H9 (cell line): ENCODE measurements around the gene RASSF5. TPM values are rescaled to one million over a fixed set of nuclear protein-coding genes. Genes with fewer than 3 reads are reported as not detected.

Experiments
- DNase-seq: peaks from one replicate; pipeline ENCODE4 v3.0.0-alpha.2; 2017
- H2AFZ ChIP-seq: one replicate; pipeline ENCODE4 v1.6.1; 2013; ENCODE audit warnings: mild to moderate bottlenecking, low read length, control low read depth, moderate library complexity
- H2AK5ac ChIP-seq: 2 replicates; pipeline ENCODE4 v1.6.1; 2013; ENCODE audit warnings: low read length, control low read depth, mixed read lengths; ENCODE audit not compliant: insufficient read length
- H2BK120ac ChIP-seq: one replicate; pipeline ENCODE4 v1.6.1; 2013; ENCODE audit warnings: low read depth, mild to moderate bottlenecking, low read length, control low read depth, inconsistent platforms; ENCODE audit not compliant: poor library complexity, severe bottlenecking
- H2BK12ac ChIP-seq: 2 replicates; pipeline ENCODE4 v1.6.1; 2013; ENCODE audit warnings: low read length, control low read depth, mixed read lengths, low read depth; ENCODE audit not compliant: insufficient read length
- H2BK15ac ChIP-seq: 2 replicates; pipeline ENCODE4 v1.6.1; 2013; ENCODE audit warnings: low read depth, low read length, control low read depth
- H2BK20ac ChIP-seq: one replicate; pipeline ENCODE4 v1.6.1; 2013; ENCODE audit warnings: low read depth, mild to moderate bottlenecking, low read length, control low read depth, inconsistent platforms; ENCODE audit not compliant: poor library complexity, severe bottlenecking
- H2BK5ac ChIP-seq: 2 replicates; pipeline ENCODE4 v1.6.1; 2013; ENCODE audit warnings: low read length, control low read depth, mixed read lengths; ENCODE audit not compliant: insufficient read length
- H3K14ac ChIP-seq: 2 replicates; pipeline ENCODE4 v1.6.1; 2013; ENCODE audit warnings: low read length, control low read depth; ENCODE audit not compliant: insufficient read depth
- H3K18ac ChIP-seq: 2 replicates; pipeline ENCODE4 v1.6.1; 2013; ENCODE audit warnings: low read depth, mild to moderate bottlenecking, mixed read lengths, low read length, control low read depth; ENCODE audit not compliant: insufficient read length
- H3K23ac ChIP-seq: 2 replicates; pipeline ENCODE4 v1.6.1; 2013; ENCODE audit warnings: low read length, control low read depth, mixed read lengths, low read depth; ENCODE audit not compliant: insufficient read length
- H3K23me2 ChIP-seq: 2 replicates; pipeline ENCODE4 v1.6.1; 2013; ENCODE audit warnings: low read depth, mild to moderate bottlenecking, mixed read lengths, low read length, control low read depth; ENCODE audit not compliant: insufficient read length, poor library complexity, severe bottlenecking
- H3K27ac ChIP-seq: 2 replicates; pipeline ENCODE4 v1.5.1; 2013; ENCODE audit warnings: low read length, control low read depth, mixed read lengths, low read depth; ENCODE audit not compliant: insufficient read length
- H3K27me3 ChIP-seq: 2 replicates; pipeline ENCODE4 v1.6.1; 2013; ENCODE audit warnings: low read length, control low read depth, inconsistent platforms; ENCODE audit not compliant: insufficient read depth
- H3K4ac ChIP-seq: 2 replicates; pipeline ENCODE4 v1.6.1; 2013; ENCODE audit warnings: low read depth, mild to moderate bottlenecking, control low read depth, inconsistent platforms, low read length, moderate library complexity
- H3K4me1 ChIP-seq: 2 replicates; pipeline ENCODE4 v1.6.1; 2013; ENCODE audit warnings: low read length, control low read depth, inconsistent platforms; ENCODE audit not compliant: insufficient read depth
- H3K4me2 ChIP-seq: 2 replicates; pipeline ENCODE4 v1.6.1; 2013; ENCODE audit warnings: low read length, control low read depth, mixed read lengths; ENCODE audit not compliant: insufficient read length, insufficient read depth
- H3K56ac ChIP-seq: 2 replicates; pipeline ENCODE4 v1.6.1; 2013; ENCODE audit warnings: low read depth, mild to moderate bottlenecking, mixed read lengths, low read length, control low read depth; ENCODE audit not compliant: insufficient read length
- H3K79me1 ChIP-seq: 2 replicates; pipeline ENCODE4 v1.6.1; 2013; ENCODE audit warnings: low read depth, mild to moderate bottlenecking, moderate library complexity, low read length, control low read depth, inconsistent platforms; ENCODE audit not compliant: insufficient read depth, poor library complexity, severe bottlenecking
- H3K79me2 ChIP-seq: 2 replicates; pipeline ENCODE4 v1.6.1; 2013; ENCODE audit warnings: low read length, control low read depth, inconsistent platforms; ENCODE audit not compliant: insufficient read depth
- H3K9ac ChIP-seq: 2 replicates; pipeline ENCODE4 v1.6.1; 2013; ENCODE audit warnings: low read length, control low read depth, mixed read lengths; ENCODE audit not compliant: insufficient read length; ENCODE audit errors: extremely low read depth
- H3K9me3 ChIP-seq: one replicate; pipeline ENCODE4 v1.6.1; 2013; ENCODE audit warnings: low read depth, low read length, inconsistent platforms; ENCODE audit not compliant: control insufficient read depth
- H3T11ph ChIP-seq: one replicate; pipeline ENCODE4 v1.6.1; 2013; ENCODE audit warnings: mild to moderate bottlenecking, low read length, control low read depth, inconsistent platforms
- H4K20me1 ChIP-seq: one replicate; pipeline ENCODE4 v1.6.1; 2013; ENCODE audit not compliant: control insufficient read depth, insufficient read length, insufficient read depth
- H4K5ac ChIP-seq: 2 replicates; pipeline ENCODE4 v1.6.1; 2013; ENCODE audit warnings: low read depth, mild to moderate bottlenecking, mixed read lengths, low read length, control low read depth; ENCODE audit not compliant: insufficient read length
- H4K8ac ChIP-seq: replicated peaks from 2 replicates; pipeline ENCODE4 v1.6.1; 2013; ENCODE audit warnings: low read length, control low read depth, mixed read lengths, low read depth; ENCODE audit not compliant: insufficient read length
- H4K91ac ChIP-seq: 2 replicates; pipeline ENCODE4 v1.6.1; 2013; ENCODE audit warnings: low read depth, mild to moderate bottlenecking, moderate library complexity, mixed read lengths, low read length, control low read depth; ENCODE audit not compliant: insufficient read length
- H3K27ac Mint-ChIP-seq, 3 experiments: 2 replicates in 2 of 3; 3 replicates in 1 of 3; pipeline ENCODE4 v1.8.0; 2020 to 2021; ENCODE audit warnings: mixed read lengths in 3 of 3, mild to moderate bottlenecking in 1 of 3, moderate library complexity in 1 of 3
- H3K27me3 Mint-ChIP-seq: 2 replicates; pipeline ENCODE4 v1.8.0; 2021; ENCODE audit warnings: low read depth, mild to moderate bottlenecking, moderate library complexity, mixed read lengths
- H3K36me3 Mint-ChIP-seq, 3 experiments: 2 replicates in 2 of 3; 3 replicates in 1 of 3; pipeline ENCODE4 v1.8.0; 2020 to 2021; ENCODE audit warnings: low read depth in 3 of 3, mixed read lengths in 3 of 3; ENCODE audit not compliant: insufficient read depth in 1 of 3
- H3K4me1 Mint-ChIP-seq, 2 experiments: 2 replicates each; pipeline ENCODE4 v1.8.0; 2020; ENCODE audit warnings: mixed read lengths in 2 of 2
- H3K4me3 Mint-ChIP-seq, 2 experiments: 2 replicates in 1 of 2; 3 replicates in 1 of 2; pipeline ENCODE4 v1.8.0; 2020 to 2021; ENCODE audit warnings: mild to moderate bottlenecking in 2 of 2, mixed read lengths in 2 of 2, moderate library complexity in 1 of 2
- H3K9me3 Mint-ChIP-seq, 2 experiments: 2 replicates in 1 of 2; 3 replicates in 1 of 2; pipeline ENCODE4 v1.8.0; 2020; ENCODE audit warnings: mild to moderate bottlenecking in 2 of 2, mixed read lengths in 2 of 2, moderate library complexity in 1 of 2
- WGBS: extraction: QIAGEN DNeasy Blood & Tissue Kit; methylation state at CpG from one replicate; pipeline ENCODE4 v1.1.7; 2013; ENCODE audit warnings: missing lambda C conversion rate, low lambda C conversion rate, mixed read lengths; ENCODE audit not compliant: insufficient read length; ENCODE audit errors: extremely low coverage; 5-methylcytosine and 5-hydroxymethylcytosine counted together
- total RNA-seq: library from RNA; stranded (reverse); gene quantifications from 2 replicates; pipeline ENCODE4 v1.2.1, GENCODE V29; 2021
- TF ChIP-seq, protein P1 (sequence below): fragments of 200-600 bp; sonication (generic); conservative IDR thresholded peaks from 3 replicates; pipeline ENCODE4 v1.8.0; 2021; ENCODE audit warnings: antibody characterized with exemption, mild to moderate bottlenecking

Gene RASSF5
- total RNA-seq, 1 experiment from 2014 or later = 0.50 TPM

DNA sequence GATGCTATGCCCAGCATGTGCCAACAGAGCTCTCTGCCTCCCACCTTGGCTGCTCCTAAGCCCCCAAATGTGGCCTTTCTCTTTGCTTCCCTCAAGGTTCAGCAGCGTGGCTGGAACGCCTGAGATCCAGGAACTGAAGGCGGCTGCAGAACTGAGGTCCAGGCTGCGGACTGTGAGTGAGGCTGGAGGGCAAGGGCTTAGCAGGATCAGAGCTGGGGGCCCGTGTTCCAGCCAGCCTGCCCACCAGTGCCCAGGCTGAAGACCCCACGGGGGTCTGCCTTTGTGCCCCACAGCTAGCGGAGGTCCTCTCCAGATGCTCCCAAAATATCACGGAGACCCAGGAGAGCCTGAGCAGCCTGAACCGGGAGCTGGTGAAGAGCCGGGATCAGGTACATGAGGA lies 22.4 kb upstream of the RASSF5 start:
- Histone ChIP-seq H2BK15ac (no peak overlapping the region), H4K5ac (no peak overlapping the region), H4K20me1 (no peaks in the 10 kb centered on the region), H3K4me2 (no peak overlapping the region), H4K8ac (no peak overlapping the region), H2BK20ac (no peak overlapping the region), H3K23ac (no peak overlapping the region), H3K4me1 (no peaks in the 10 kb centered on the region), H3K79me1 (no peaks in the 10 kb centered on the region), H2BK12ac (no peak overlapping the region), H3K9me3 (no peaks in the 10 kb centered on the region), H3K27ac (no peak overlapping the region), H3K4ac (no peak overlapping the region), H3K14ac (no peak overlapping the region), H2AK5ac (no peak overlapping the region), H2BK5ac (no peak overlapping the region), H3K23me2 (no peaks in the 10 kb centered on the region), H3K9ac (no peak overlapping the region), H3K56ac (no peak overlapping the region), H3K18ac (no peak overlapping the region), H2AFZ (no peak overlapping the region), H3T11ph (no peak overlapping the region), H2BK120ac (no peak overlapping the region), H3K79me2 (no peaks in the 10 kb centered on the region), H3K27me3 (no peaks in the 10 kb centered on the region), H4K91ac (no peak overlapping the region)
- TF ChIP-seq, protein P1, sequence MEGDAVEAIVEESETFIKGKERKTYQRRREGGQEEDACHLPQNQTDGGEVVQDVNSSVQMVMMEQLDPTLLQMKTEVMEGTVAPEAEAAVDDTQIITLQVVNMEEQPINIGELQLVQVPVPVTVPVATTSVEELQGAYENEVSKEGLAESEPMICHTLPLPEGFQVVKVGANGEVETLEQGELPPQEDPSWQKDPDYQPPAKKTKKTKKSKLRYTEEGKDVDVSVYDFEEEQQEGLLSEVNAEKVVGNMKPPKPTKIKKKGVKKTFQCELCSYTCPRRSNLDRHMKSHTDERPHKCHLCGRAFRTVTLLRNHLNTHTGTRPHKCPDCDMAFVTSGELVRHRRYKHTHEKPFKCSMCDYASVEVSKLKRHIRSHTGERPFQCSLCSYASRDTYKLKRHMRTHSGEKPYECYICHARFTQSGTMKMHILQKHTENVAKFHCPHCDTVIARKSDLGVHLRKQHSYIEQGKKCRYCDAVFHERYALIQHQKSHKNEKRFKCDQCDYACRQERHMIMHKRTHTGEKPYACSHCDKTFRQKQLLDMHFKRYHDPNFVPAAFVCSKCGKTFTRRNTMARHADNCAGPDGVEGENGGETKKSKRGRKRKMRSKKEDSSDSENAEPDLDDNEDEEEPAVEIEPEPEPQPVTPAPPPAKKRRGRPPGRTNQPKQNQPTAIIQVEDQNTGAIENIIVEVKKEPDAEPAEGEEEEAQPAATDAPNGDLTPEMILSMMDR = no peak
- Mint-ChIP-seq H3K9me3 (no peaks in the 10 kb centered on the region), H3K27ac (no peak overlapping the region), H3K4me3 (no peak overlapping the region), H3K36me3 (peaks cover 0 to 2% (median 0%) of the 10 kb centered on the region in 3 experiments; a peak in 1 of 7 replicates), H3K4me1 (no peaks in the 10 kb centered on the region), H3K27me3 (no peaks in the 10 kb centered on the region)
- DNase-seq = no peak
- no CpG with 5 or more reads among the region's 10 CpGs for WGBS
